GM21390 (cell line): Measurements from ENCODE around the gene COL2A1.

ENCODE experiments used
- ATAC-seq: cut with Tn5 transposase; IDR thresholded peaks from one replicate; pipeline ENCODE4 v1.9.1; 2021; ENCODE audit not compliant: unreplicated experiment

COL2A1 gene

DNA sequence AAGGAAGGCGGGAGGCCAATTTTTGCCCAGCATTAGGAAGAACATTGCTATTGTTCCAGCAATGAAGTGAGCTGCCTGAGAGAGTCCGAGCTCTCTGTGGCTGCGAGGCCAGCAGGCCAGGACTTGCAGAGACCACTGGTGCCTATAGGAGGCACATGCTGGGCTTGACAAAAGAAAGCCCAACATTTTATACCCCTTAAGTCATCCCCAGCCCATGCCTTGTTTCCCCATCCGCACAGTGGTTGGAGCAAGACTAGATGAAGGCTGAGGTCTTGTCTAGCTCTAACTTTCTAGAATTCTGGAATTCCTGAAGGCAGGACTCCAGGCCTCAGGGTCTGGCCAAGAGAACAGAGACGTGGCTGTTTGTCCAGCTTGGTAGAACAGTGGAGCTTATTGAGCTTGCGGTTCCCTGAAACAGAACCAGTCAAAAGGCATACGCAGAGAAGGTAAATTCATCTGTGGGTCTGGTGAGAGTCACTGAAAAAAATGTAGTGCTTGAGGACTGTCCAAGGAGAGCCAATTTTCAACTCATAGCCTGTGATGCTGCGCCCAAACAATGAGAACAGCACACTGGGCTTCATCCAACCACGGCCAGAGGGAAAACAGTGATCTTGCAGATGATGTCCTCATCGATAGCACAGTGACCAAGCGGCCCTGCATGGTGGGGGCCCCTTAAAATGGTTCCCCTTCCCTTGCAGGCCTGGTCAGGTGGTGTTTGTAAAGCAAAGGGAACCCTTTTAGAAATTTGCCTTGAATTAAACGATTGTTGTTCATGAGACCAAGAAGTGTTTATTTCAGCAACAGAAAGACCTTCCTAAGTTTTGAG, 27.1 kb upstream of the COL2A1 start:
- no peak for ATAC-seq

DNA sequence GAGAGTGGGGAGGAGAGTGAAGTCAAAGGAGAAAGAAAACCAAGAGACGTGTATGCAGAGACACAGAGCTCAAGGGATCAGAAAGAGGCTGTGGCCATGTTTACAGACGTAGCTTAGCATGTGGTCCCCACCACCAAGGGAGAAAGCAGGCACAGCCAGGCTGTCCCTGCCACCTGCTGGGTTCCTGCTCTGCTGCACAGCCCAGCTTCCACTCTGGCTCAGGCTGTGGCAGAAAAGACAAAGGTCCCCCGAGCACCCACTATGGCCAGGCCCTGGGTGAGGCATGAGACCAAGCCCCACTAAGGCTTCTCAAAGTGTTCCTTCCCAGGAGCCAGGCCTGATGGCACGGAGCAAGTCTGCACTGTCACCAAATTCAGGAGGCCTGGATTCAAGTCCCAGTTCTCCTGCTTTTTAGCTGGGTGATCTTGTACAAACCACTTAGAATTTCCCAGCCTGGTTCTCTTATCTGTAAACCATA, 25.9 kb upstream of the COL2A1 start:
- ATAC-seq = no peak

DNA sequence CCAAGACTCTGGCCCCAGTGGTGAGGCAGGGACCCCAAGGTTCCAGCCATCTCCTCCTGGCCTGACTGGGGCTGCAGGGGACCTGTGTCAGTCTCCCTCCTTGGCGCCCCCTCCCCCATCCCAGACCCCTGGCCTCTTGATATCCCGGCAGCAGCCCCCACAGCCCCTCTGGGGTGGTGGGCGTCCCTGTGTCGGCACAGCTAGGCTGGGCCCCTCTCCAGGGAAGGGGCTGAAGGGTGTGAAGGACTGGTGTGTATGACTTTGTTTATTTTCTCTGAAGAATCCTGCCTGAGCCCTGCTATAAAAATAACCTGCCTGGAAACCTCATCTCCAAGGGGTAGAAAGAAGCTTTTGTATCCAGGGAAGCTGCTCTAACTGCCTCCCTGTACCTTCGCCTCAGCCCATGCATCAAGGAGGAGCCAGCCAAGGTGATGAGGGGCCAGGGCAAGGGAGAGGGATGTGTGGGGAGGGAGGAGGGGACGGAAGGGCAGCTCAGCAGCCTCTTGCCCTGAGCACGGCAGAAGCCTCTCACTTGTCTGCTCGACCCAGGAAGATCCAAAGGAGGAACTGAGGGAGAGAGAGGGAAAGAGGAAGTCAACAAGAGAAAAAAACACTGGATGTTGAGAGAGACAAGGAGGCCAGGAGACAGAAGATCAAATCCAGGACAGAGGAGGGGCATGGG, 25.4 kb upstream of the COL2A1 start:
- ATAC-seq = no peak

DNA sequence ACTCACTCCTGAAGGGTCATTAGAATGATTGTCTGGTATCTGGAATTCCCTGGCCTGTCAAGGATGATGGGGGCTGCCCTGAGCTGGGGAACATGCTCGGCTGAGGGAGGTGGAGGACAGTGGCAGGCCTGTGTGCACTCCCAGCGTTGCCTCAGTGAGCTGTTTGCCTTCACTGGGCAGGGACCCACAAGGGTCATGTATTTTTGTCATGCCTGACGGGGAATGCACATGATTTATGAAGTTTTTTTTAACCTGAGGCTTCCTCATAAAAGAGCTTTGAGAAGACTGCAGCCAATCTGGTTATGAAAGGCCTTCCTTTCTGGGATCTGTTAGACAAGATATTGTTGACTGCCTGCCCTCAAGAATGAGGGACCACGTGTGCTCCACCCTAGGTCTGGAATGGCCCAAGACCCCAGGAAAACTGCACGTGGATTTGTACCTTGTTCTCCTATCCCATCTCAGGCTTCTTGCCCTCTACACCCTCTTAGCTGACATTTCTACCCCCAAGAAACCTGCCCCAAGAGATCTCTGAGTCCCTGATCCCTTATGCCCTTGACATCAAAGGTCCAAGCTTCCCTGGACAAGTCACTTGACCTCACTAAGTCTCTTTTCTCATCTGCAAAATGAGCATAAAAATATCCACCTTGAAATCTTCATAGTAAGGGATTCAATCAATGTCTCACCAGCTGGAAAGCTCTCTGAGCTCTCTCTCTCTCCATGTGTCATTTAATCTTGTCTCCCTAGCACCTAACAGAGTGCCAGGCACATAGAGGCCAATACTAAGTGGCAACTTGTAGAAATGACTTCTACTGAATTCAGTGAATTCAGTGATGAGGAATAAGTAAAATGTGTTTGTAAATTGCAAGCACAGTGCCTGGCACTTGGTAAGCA, 24.5 kb upstream of the COL2A1 start:
- no peak for ATAC-seq

DNA sequence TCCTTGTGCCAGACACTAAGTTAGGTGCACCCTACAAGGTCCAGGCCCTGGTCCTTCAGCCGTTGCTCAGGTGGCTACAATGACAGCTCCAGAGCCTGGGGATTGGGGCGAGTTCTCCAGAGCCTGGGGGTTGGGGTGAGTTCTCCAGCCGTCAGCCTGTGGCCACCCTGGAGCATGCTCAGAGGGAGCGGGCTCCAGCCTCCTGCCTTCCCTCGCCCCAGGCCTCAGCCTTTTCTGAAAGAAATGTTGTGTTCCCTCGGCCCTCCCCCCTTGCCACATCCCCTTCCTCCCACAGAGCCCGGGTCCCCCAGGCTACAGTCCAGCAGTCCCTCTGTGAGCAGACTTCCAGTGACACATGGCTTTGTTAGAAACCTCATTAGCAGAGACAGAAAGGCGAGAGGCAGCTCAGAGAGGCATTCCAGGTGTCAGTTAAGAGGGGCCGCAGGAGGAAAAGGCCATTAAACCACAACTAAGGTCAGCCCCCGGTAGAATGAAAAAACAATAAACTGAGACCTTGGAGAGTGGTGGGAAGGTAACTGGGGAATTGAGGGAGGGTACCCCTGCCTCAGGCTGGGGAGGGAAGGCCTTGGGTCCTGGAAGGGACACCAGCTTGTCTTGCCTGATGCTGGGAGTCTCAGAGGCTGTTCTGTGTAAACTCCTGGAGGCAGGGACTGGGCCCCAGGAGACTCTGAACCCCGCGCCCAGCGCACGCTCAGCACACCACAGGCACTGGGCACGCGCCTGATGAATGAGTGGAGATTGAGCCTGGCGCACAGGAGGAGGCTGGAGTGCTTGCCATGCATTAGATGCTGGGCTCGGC, 23.1 kb upstream of the COL2A1 start:
- no peak for ATAC-seq

DNA sequence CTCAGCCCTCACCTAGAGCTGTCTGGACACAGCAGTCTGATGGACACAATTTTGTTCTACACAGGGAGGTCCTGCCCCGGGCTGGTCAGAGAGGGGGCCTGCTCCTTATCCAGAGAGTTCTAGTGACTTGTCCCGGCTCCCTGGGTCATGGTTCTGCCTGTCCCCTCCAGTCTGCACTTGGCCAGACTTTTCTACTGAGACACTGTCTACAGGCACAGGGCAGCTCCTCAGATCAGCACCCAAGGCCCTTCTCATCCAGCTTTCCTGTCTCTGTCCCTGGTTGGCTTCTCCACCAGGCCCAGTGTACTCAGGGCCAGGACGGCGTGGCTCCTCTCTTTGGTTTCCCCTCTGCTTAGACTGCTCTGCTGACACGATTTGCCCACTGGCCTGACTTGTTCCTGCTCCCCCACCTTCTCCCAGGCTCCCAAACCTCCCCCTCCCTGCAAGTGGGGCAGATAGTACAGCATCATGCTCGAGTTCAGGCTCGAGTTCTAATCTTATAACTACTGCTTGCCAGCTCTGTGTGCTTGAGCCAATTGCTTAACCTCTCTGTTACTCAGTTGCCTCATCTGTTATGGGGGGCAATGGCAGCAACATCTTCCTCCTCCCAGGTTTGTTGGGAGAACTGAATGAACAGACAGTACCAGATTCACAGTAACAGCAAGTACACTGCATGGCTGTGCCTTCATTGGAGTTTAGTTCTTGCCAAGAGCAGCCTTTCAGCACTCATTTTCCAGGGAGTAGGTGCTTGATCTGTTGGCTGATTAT, 22.0 kb upstream of the COL2A1 start:
- ATAC-seq = no peak

DNA sequence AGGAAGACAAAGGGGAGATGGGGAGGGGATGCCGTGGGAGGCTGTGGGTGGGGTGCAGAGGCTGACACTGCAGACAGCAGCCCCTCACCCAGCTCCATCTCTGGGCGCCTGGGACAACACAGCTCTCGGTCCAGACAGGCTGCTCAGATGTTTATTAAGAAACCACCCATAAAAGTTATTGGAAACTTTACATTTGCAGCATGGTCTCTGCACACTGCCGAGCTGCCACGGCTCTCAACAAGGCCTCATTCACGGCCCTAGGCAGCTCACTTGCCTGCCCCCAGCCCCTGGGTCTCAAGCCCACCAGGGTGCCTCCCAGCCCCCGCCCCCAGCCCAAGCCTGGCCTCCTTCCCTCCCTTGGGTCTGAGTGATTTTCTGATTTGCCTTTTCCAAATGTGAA, 21.0 kb upstream of the COL2A1 start:
- ATAC-seq = no peak

DNA sequence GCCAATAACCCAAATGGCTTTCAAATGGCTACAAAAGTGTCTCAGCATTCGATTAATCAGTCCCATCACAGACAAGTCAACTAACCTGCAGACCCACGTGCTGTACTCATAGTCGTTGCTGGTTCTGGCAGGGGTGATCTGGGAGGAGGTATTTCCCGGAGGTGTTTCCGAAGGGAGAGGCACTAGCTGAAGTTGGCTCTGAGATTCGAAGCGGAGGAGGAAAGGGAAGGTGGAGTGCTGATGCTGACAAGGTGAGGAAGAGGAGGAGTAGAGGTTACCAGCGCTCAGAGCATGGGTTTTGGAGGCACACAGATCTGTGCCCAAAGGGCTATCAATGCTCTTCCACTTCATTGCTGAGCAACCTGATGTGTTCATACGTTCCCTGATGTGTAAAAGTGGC, 20.5 kb upstream of the COL2A1 start:
- no peak for ATAC-seq

DNA sequence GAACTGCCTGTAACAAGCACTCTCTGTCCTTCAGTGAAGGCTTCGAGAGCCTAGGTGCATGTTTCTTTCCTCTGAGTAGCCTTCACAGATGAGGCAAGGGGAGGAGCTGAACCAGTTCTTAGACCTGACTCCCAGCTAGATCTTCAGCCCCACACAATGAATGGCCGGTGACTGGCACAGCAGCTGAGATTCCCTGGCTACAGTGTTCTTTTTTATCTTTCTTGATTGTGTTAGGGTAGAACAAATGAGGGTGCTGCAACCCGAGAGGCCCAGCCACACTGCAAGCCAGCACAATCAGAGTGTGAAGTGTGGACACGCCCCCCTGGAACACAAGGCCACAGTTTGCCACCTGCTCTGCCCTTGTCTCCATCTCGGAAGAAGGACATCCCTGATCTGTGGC, 19.1 kb upstream of the COL2A1 start:
- ATAC-seq = no peak

DNA sequence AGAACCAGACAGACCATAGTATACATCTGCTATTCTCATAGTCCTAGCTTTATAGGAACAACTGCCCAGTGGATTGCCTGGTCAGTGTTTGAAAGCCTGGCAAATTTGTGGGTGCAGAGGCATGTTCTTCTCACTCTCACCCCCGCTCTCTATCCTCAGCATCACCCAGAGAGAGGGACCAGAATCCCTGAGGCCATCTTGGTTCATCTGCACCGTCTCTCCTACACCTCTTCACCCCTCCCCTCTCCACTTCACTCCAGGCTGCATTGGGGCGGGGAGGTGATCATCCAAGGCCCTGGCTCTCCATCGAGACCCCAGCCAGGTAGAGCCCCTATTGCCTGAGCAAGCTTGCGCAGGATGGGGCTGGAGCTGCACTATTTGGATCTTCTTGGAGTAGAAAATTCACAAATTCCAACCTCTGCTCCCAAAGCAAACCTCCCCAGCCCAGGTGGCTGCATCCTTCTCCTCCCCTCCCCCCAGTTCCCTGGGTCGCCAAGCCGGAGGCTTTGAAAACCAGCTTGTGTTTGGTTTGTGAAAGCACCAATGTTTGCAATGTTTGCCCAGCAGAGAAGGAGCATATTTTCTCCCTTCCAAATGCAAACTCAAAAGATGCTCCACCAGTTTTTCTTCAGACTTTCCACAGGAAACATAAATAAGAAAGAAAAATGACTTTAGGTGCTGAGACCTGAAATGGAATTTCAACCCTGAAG, 18.6 kb upstream of the COL2A1 start:
- no peak for ATAC-seq

DNA sequence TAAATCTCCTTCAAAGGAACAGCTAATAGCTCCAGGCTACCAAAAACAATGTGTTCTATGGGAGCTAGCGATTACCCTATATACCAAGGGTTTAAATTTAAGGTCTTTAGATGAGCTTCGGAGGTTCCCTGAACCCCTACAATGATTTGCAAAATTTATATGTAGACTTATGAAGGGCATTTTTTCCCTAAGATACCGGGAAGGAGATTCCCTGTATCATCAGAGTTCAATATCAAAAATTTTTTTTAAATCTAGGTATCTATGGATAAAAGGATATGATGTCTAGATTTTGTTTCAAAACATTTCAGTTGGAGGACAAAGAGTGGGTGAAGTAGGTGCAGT, 17.9 kb upstream of the COL2A1 start:
- ATAC-seq = no peak

DNA sequence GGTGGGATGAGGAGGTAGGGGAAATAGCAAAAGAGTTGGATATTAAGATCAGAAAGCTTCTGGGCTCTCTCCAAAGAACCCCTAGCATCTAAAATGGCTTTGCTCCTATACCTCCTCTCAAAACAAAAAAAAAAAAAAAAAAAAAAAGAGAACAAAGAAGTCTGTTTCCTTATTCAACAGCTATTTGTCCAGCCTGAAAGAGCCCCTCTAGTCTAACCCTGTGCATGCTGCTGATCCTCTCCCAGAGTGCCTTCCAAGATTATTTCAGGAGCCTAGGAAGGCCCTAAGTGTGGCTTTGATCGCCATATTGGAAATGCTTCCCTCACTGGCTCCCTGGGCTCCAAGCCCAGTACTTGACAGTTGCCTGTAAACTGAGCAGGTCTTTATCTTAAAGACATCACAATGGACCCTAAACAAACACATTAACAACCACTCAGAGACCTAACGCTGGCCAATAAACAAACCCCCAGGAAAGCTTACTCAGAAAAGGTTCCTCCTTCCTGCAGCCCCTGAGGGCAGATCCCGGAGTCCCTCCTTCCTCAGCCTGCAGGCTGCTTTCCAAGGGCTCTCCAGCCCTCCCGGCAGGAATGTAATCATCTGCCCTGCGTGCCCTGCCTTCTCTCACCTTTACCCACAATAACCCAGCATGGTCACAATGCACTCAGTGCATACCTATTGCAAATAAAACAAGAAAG, 17.4 kb upstream of the COL2A1 start:
- ATAC-seq = no peak

DNA sequence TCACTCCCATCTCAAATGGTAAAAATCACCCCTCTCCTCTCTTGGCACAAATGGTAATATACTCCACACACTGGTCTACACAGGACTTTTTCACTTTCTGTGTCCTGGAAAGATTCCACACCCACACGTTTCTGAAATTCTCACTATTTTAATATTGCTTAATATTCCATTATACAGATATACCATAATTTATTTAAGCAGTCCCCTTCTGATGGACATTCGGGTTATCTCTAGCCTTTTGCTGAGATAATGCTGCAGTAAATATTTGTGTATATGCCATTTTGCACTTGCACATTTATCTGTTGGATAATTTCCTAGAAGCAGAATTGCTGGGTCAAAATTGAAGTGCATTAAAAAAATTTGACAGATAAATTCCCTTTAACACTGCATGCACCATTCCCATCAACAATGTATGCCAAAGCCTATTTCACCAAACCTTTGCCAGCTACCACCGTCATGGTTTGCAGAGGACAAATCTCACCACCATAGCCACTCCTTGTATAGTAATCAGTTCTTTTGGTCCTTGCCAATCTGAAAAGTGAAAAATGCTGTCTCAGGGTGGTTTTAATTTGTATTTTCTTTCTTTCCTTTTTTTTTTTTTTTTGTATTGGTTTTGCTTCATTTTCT, 15.5 kb upstream of the COL2A1 start:
- ATAC-seq = no peak

DNA sequence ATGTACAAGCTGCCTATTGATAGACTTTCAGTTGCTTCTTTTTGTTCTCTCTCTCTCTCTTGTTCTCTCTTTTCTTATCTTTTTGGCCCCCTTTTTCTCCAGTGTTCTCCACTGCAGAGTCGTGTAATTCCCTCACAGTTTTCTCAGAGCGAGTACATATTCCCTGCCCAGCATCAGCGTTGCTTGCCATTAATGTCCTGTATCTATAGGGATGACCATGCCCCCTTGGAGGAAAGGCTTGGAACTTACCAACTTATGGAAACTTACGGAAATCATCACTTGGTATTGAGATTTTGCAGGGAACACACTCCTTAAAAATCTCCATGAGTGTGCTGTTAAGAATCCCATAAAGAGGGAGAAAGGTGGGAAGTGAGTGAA, 14.3 kb upstream of the COL2A1 start:
- ATAC-seq = no peak

DNA sequence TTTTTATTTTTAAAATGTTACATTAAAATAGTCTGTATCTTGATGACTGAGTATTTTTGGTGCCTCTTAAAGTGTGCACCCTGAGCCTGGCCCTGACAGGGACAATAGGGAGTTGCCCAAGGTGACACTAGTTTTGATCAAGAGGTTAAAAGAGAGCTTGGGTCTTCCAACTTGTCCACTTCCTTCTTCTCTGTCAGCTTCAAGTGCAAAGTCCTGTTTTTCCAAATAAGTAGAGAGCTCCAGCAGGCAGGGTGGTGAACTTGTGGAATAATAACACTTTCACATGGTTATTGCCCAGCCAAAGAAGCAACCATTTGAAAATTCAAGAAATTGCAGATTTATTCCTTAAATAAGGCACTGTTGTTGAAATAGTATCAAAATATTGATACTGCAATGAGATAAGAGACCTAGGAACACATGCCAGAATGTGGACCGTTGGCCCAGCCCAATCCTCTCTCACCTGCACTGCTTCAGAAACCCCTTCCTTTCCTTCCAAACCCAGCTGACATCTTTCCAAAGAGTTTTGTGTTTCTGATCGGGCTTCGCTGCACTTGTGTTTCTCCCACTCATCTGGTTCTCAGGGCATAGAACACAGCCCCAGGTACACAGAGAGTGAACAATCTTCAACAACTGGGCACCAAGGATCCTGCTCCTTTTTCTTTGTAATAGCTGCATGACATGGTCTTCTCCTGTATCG, 13.8 kb upstream of the COL2A1 start:
- ATAC-seq = no peak

DNA sequence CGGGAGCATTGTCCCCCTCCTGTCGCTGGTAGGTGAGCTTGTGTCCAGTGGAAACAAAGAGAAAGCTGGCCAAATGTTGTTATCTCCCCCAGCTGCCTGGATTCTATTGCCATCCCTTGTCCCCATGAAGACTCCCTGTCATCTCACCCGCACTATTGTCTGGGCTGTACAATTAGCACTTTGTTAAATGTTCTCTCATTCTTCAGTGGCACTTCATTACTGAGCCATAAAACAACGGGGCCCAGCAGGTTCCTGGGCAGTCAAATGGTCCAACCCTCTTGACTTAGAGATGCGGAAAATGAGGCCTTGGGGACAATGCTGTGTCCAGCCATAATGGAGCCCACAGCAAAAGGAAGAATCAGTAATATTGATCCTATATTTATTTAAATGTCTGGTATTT, 13.2 kb upstream of the COL2A1 start:
- no peak for ATAC-seq

DNA sequence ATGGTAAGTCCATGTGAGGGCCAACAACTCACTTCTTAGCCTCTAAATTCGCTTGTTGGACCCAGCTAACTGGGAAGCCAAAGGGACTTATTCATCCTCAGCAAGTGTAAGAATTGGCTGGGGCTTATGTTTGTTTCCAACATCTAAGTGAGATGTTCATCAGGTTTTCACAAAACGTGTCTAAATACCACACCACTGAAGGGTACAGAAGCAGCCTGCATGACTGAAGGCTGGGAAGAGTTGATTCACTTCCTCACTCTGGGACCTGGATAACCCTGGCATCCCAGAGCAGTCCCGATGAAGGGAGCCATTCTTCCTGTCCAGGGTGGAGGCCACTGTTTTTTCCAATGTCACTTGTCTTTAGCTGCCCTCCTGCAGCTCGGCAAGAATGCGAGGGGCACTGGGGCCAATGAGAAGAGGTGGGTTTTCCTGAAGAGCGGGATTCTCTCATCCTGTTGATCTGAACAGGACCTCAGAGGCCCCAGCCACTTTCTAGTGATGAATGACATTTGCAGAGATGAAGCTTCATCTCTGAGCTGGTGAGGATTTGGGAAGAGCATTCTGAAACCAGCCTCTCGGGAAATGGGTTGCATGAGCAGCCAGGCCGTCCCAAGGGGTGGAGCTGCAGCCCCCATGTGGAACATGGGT, 12.2 kb upstream of the COL2A1 start:
- no peak for ATAC-seq
